Neutrophil (primary cell): ENCODE results near the gene RHO.
"Not testable (repeated sequence)": the region's sequence is repeated elsewhere in the genome, so short reads cannot be mapped to it uniquely, and the experiment has no call there.

Experiments used
- H3K27ac ChIP-seq: fragments of 200-600 bp; sonication (generic); 2 replicates; pipeline ENCODE4 v1.5.1; 2016; ENCODE audit warnings: mild to moderate bottlenecking, moderate library complexity
- H3K27me3 ChIP-seq: fragments of 200-600 bp; sonication (generic); 2 replicates; pipeline ENCODE4 v1.6.0; 2016; ENCODE audit warnings: mild to moderate bottlenecking
- H3K36me3 ChIP-seq: fragments of 200-600 bp; sonication (generic); 2 replicates; pipeline ENCODE4 v1.5.1; 2017
- H3K4me1 ChIP-seq, 2 experiments: fragments of 200-600 bp in 1 of 2; sonication (generic) in 1 of 2; 1 replicate in 1 of 2; 2 replicates in 1 of 2; pipeline versions ENCODE4 v1.5.1 to v1.6.1; 2013 to 2016; ENCODE audit warnings: low read depth in 1 of 2, low read length in 1 of 2, mild to moderate bottlenecking in 1 of 2, moderate library complexity in 1 of 2; ENCODE audit not compliant: control insufficient read depth in 1 of 2, insufficient read depth in 1 of 2
- H3K4me3 ChIP-seq, 2 experiments: fragments of 200-600 bp in 1 of 2; sonication (generic) in 1 of 2; 1 replicate in 1 of 2; 2 replicates in 1 of 2; pipeline ENCODE4 v1.5.1; 2013 to 2016; ENCODE audit warnings: low read depth in 1 of 2, low read length in 1 of 2, mild to moderate bottlenecking in 1 of 2, moderate library complexity in 1 of 2
- H3K9me3 ChIP-seq: fragments of 200-600 bp; sonication (generic); 2 replicates; pipeline ENCODE4 v1.5.1; 2016
- TF ChIP-seq, protein P1 (sequence below): fragments of 200-600 bp; sonication (generic); IDR thresholded peaks from 2 replicates; pipeline ENCODE4 v1.5.1; 2016; ENCODE audit warnings: antibody characterized with exemption

RHO gene

DNA sequence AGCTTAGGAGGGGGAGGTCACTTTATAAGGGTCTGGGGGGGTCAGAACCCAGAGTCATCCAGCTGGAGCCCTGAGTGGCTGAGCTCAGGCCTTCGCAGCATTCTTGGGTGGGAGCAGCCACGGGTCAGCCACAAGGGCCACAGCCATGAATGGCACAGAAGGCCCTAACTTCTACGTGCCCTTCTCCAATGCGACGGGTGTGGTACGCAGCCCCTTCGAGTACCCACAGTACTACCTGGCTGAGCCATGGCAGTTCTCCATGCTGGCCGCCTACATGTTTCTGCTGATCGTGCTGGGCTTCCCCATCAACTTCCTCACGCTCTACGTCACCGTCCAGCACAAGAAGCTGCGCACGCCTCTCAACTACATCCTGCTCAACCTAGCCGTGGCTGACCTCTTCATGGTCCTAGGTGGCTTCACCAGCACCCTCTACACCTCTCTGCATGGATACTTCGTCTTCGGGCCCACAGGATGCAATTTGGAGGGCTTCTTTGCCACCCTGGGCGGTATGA lies at the start of gene RHO:
TSS of gene RHO (plus strand) at position 51 of the 512 bp plus-strand sequence. CDS start at position 146, 95 bp downstream.
- no peaks in the 10 kb centered on the region for H3K27me3 ChIP-seq
- no peaks in the 10 kb centered on the region for H3K36me3 ChIP-seq
- H3K4me3 ChIP-seq: no peak within 1 kb of the TSS
- peaks cover 21 to 25% of the 10 kb centered on the region in 2 experiments for H3K4me1 ChIP-seq
- H3K27ac ChIP-seq: no peak within 1 kb of the TSS
- TF ChIP-seq, protein P1, sequence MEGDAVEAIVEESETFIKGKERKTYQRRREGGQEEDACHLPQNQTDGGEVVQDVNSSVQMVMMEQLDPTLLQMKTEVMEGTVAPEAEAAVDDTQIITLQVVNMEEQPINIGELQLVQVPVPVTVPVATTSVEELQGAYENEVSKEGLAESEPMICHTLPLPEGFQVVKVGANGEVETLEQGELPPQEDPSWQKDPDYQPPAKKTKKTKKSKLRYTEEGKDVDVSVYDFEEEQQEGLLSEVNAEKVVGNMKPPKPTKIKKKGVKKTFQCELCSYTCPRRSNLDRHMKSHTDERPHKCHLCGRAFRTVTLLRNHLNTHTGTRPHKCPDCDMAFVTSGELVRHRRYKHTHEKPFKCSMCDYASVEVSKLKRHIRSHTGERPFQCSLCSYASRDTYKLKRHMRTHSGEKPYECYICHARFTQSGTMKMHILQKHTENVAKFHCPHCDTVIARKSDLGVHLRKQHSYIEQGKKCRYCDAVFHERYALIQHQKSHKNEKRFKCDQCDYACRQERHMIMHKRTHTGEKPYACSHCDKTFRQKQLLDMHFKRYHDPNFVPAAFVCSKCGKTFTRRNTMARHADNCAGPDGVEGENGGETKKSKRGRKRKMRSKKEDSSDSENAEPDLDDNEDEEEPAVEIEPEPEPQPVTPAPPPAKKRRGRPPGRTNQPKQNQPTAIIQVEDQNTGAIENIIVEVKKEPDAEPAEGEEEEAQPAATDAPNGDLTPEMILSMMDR: no peak
- no peaks in the 10 kb centered on the region for H3K9me3 ChIP-seq

GRCh38 chr3:129481225-129481765 lies 47.1 kb upstream of the RHO start:
- Histone ChIP-seq H3K36me3 (peaks cover 55% of the 10 kb centered on the region), H3K4me1 (peaks cover 15 to 16% of the 10 kb centered on the region in 2 experiments), H3K27ac (peak overlapping the region; percentile 85)
- not testable (repeated sequence) for H3K9me3 ChIP-seq, H3K4me3 ChIP-seq, H3K27me3 ChIP-seq

DNA sequence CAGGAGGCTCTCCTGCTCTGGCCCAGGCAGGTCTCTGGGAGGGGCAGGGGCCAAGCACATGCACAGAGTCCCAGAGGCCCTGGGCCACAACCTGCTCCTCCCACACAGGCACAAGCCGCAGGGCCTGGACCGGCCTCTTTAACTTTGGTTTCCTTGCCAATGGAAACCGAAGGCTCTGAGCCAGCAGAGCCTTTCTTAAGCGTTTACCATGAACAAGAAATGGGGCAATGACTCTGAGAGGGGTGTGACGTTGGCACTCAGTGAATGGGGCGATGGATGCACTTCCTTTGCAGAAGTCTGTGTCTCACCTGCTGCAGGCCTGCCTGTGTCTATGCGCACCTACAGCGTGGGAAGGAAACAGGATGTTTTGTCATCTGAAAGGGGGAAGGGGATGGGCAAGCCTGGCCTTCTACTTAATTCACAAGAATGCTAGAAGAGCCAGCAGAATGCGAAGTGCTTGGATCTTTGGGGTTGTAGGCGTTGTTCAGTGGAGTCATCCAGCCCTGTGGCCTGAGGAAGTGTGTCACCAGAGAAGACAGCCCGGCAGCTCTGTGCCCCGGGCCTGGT lies 46.6 kb upstream of the RHO start:
- Histone ChIP-seq H3K27me3 (no peaks in the 10 kb centered on the region), H3K9me3 (no peaks in the 10 kb centered on the region), H3K4me3 (peak overlapping the region in 1 of 2 experiments; percentile 14), H3K36me3 (peaks cover 51% of the 10 kb centered on the region), H3K27ac (peak overlapping the region; percentile 85), H3K4me1 (peaks cover 15 to 16% of the 10 kb centered on the region in 2 experiments)
- TF ChIP-seq, protein P1: no peak

GRCh38 chr3:129482721-129483120 lies 45.7 kb upstream of the RHO start:
- peaks cover 45% of the 10 kb centered on the region for H3K36me3 ChIP-seq
- peaks cover 15 to 16% of the 10 kb centered on the region in 2 experiments for H3K4me1 ChIP-seq
- H3K9me3 ChIP-seq: no peaks in the 10 kb centered on the region
- TF ChIP-seq, protein P1: no peak
- peak overlapping the region; percentile 85 for H3K27ac ChIP-seq
- H3K4me3 ChIP-seq: no peak overlapping the region
- no peaks in the 10 kb centered on the region for H3K27me3 ChIP-seq

DNA sequence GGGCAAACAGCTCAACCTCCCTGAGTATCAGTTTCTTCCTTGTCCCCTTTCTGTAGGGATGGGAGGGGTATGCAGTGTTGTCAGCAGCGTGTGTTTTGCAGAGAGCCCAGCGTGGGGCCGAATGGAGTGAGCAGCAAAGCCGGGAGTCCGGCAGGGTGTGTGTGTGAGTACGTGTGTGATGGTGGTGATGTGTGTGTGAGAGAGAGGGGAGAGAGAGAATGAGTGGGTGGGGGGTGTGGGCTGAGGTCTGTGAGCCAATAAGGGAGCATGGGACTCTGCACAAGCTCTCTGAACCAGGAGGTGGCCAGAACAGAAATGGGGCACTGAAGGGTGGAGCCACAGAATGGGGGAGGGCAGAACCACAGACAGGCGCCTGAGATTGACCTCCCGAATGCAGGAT lies 44.6 kb upstream of the RHO start:
- Histone ChIP-seq H3K27me3 (no peaks in the 10 kb centered on the region), H3K9me3 (no peaks in the 10 kb centered on the region), H3K27ac (no peak overlapping the region), H3K36me3 (peaks cover 34% of the 10 kb centered on the region), H3K4me3 (no peak overlapping the region), H3K4me1 (peaks cover 15 to 16% of the 10 kb centered on the region in 2 experiments)
- TF ChIP-seq, protein P1: no peak

GRCh38 chr3:129485146-129485545 lies 43.3 kb upstream of the RHO start:
- not testable (repeated sequence) for H3K4me3 ChIP-seq, H3K27ac ChIP-seq, H3K27me3 ChIP-seq, H3K9me3 ChIP-seq
- H3K4me1 ChIP-seq: peaks cover 15 to 16% of the 10 kb centered on the region in 2 experiments
- peaks cover 25% of the 10 kb centered on the region for H3K36me3 ChIP-seq
